ENCODE results near the gene GXYLT1. TPM values are rescaled to one million over a fixed set of nuclear protein-coding genes. Genes with fewer than 3 reads are reported as not detected.

Gene GXYLT1
- total RNA-seq, 6 experiments from 2014 or later: 9.3 to 13.8 (median 10.8) TPM

DNA sequence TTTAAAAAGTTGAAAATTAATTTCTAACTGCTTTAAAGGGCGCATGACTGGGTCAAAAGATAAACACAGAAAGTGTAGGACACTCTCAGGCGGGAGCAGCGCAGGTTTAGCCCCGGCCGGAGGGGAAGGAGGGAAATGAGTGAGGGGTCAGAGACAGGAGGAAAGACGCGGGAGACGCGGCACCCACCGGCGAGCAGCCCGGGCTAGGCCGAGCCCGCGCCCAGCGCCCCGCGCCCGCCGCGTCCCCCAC, 591 bp downstream of the GXYLT1 start:
- Histone ChIP-seq H3K36me3 (no peaks in the 10 kb centered on the region), H3K4me3 (peak overlapping the region; percentile 64 to 85 (median 64)), H3K27me3 (no peaks in the 10 kb centered on the region), H3K4me1 (peaks cover 0 to 13% (median 0%) of the 10 kb centered on the region in 4 donors), H3K27ac (peak overlapping the region; percentile 50 to 77 (median 76)), H3K9me3 (no peaks in the 10 kb centered on the region)
- intact Hi-C loops (cut with DNase I): no loop called here
- no peak for ATAC-seq
- TF ChIP-seq, protein P1, sequence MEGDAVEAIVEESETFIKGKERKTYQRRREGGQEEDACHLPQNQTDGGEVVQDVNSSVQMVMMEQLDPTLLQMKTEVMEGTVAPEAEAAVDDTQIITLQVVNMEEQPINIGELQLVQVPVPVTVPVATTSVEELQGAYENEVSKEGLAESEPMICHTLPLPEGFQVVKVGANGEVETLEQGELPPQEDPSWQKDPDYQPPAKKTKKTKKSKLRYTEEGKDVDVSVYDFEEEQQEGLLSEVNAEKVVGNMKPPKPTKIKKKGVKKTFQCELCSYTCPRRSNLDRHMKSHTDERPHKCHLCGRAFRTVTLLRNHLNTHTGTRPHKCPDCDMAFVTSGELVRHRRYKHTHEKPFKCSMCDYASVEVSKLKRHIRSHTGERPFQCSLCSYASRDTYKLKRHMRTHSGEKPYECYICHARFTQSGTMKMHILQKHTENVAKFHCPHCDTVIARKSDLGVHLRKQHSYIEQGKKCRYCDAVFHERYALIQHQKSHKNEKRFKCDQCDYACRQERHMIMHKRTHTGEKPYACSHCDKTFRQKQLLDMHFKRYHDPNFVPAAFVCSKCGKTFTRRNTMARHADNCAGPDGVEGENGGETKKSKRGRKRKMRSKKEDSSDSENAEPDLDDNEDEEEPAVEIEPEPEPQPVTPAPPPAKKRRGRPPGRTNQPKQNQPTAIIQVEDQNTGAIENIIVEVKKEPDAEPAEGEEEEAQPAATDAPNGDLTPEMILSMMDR (IDR thresholded peaks at IDR 0.05): no peak
- no peak for TF ChIP-seq POLR2A (IDR thresholded peaks at IDR 0.05)
- DNase-seq: peak in 1 of 3 donors; percentile 53
- 0% methylated on average over 5 of the region's 21 CpGs for WGBS (ENCODE audit: insufficient coverage, low coverage, low lambda C conversion rate, missing lambda C conversion rate)

- H3K27me3 ChIP-seq: no peaks in the 10 kb centered on the region
- H3K36me3 ChIP-seq: no peaks in the 10 kb centered on the region
- H3K4me1 ChIP-seq: peaks cover 0 to 13% (median 0%) of the 10 kb centered on the region in 4 donors
- intact Hi-C loops (cut with DNase I): no loop called here
- peak overlapping the region; percentile 50 to 77 (median 76) for H3K27ac ChIP-seq
- TF ChIP-seq POLR2A (IDR thresholded peaks at IDR 0.05): no peak
- TF ChIP-seq, protein P1 (IDR thresholded peaks at IDR 0.05): no peak
- H3K4me3 ChIP-seq: peak overlapping the region; percentile 64 to 85 (median 64)
- ATAC-seq (peak in 1 of 4 donors; percentile 2), DNase-seq (no peak)
- H3K9me3 ChIP-seq: no peaks in the 10 kb centered on the region
- WGBS (ENCODE audit: insufficient coverage, low coverage, low lambda C conversion rate, missing lambda C conversion rate): 18% methylated on average over 12 of the region's 12 CpGs
These were observed 1.1 kb downstream of the GXYLT1 start for GRCh38 chr12:42143452-42144157.

GRCh38 chr12:42141981-42142606, 2.6 kb downstream of the GXYLT1 start:
- TF ChIP-seq, protein P1 (IDR thresholded peaks at IDR 0.05): no peak
- TF ChIP-seq POLR2A (IDR thresholded peaks at IDR 0.05): no peak
- Histone ChIP-seq H3K27ac (no peak overlapping the region), H3K27me3 (no peaks in the 10 kb centered on the region), H3K4me3 (no peak overlapping the region), H3K9me3 (no peaks in the 10 kb centered on the region), H3K36me3 (no peaks in the 10 kb centered on the region), H3K4me1 (peaks cover 0 to 13% (median 0%) of the 10 kb centered on the region in 4 donors)
- intact Hi-C loops (cut with DNase I): no loop called here
- WGBS (ENCODE audit: insufficient coverage, low coverage, low lambda C conversion rate, missing lambda C conversion rate): 87% methylated on average over 3 of the region's 3 CpGs
- DNase-seq (no peak), ATAC-seq (no peak)

DNA sequence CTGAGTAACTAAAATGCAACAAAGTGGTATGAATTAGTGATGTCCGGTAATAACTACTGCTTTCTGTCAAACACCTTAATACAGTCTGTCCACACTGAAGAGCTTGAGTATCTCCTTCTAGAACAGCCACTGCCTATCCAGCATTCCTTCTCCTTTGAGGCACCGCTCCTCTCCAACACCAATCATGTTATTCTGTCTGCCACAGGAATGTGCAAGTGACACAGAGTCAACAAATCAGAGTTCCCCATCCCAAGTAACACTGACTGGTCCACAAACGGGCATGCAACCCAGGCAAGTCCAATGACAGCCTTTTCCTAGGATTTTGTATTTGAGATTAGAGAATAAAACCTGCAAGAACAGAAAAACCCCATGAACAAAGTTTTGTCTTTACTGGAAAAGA, 3.8 kb downstream of the GXYLT1 start:
- DNase-seq (no peak), ATAC-seq (no peak)
- H3K27ac ChIP-seq: no peak overlapping the region
- no peak overlapping the region for H3K4me3 ChIP-seq
- H3K9me3 ChIP-seq: no peaks in the 10 kb centered on the region
- H3K36me3 ChIP-seq: no peaks in the 10 kb centered on the region
- intact Hi-C loops (cut with DNase I): no loop called here
- H3K27me3 ChIP-seq: no peaks in the 10 kb centered on the region
- peaks cover 0 to 13% (median 0%) of the 10 kb centered on the region in 4 donors for H3K4me1 ChIP-seq
- TF ChIP-seq POLR2A (IDR thresholded peaks at IDR 0.05): no peak
- TF ChIP-seq, protein P1 (IDR thresholded peaks at IDR 0.05): no peak
- WGBS (ENCODE audit: insufficient coverage, low coverage, low lambda C conversion rate, missing lambda C conversion rate): 50% methylated on average over 3 of the region's 3 CpGs
